ENCODE data around the gene USP13.

Gene USP13

GRCh38 chr3:179828738-179829137, 175.9 kb downstream of the USP13 start:
- Mint-ChIP-seq H3K36me3 (no peaks in the 10 kb centered on the region), H3K4me1 (no peaks in the 10 kb centered on the region), H3K27ac (no peak overlapping the region), H3K27me3 (peaks cover 17 to 35% of the 10 kb centered on the region in 2 donors), H3K9me3 (no peaks in the 10 kb centered on the region), H3K4me3 (no peak overlapping the region)
- DNase-seq (no peak), ATAC-seq (replicated peaks) (no peak)

GRCh38 chr3:179829401-179829800, 176.6 kb downstream of the USP13 start:
- H3K9me3 Mint-ChIP-seq = no peaks in the 10 kb centered on the region
- DNase-seq (no peak), ATAC-seq (replicated peaks) (no peak)
- H3K27ac Mint-ChIP-seq = no peak overlapping the region
- no peaks in the 10 kb centered on the region for H3K4me1 Mint-ChIP-seq
- no peaks in the 10 kb centered on the region for H3K36me3 Mint-ChIP-seq
- H3K4me3 Mint-ChIP-seq = no peak overlapping the region
- H3K27me3 Mint-ChIP-seq = peaks cover 17 to 42% of the 10 kb centered on the region in 2 donors

GRCh38 chr3:179832333-179832854, 179.6 kb downstream of the USP13 start:
- no peaks in the 10 kb centered on the region for H3K9me3 Mint-ChIP-seq
- H3K4me3 Mint-ChIP-seq = no peak overlapping the region
- DNase-seq (no peak), ATAC-seq (replicated peaks) (no peak)
- no peak overlapping the region for H3K27ac Mint-ChIP-seq
- H3K27me3 Mint-ChIP-seq = peaks cover 13 to 38% of the 10 kb centered on the region in 2 donors
- H3K36me3 Mint-ChIP-seq = no peaks in the 10 kb centered on the region
- H3K4me1 Mint-ChIP-seq = no peaks in the 10 kb centered on the region

- ATAC-seq (replicated peaks) = no peak
- Mint-ChIP-seq H3K4me3 (no peak overlapping the region), H3K4me1 (no peaks in the 10 kb centered on the region), H3K36me3 (no peaks in the 10 kb centered on the region), H3K9me3 (no peaks in the 10 kb centered on the region), H3K27ac (no peak overlapping the region), H3K27me3 (peaks cover 13 to 32% of the 10 kb centered on the region in 2 donors)
- no peak for DNase-seq
Observed at GRCh38 chr3:179833294-179833693, 180.5 kb downstream of the USP13 start.

GRCh38 chr3:179837374-179837773, 184.5 kb downstream of the USP13 start:
- no peak overlapping the region for H3K4me3 Mint-ChIP-seq
- peak in 1 of 2 donors; percentile 33 for ATAC-seq (replicated peaks)
- DNase-seq = no peak
- peaks cover 20 to 21% of the 10 kb centered on the region in 2 donors for H3K27me3 Mint-ChIP-seq
- H3K27ac Mint-ChIP-seq = no peak overlapping the region
- no peaks in the 10 kb centered on the region for H3K4me1 Mint-ChIP-seq
- no peaks in the 10 kb centered on the region for H3K9me3 Mint-ChIP-seq
- H3K36me3 Mint-ChIP-seq = no peaks in the 10 kb centered on the region
